Hepatocyte (in vitro differentiated cells): ENCODE data around the gene SIPA1.

ENCODE experiments used
- CTCF ChIP-seq: fragments of 200-600 bp; sonication (generic); IDR thresholded peaks from 2 replicates; pipeline ENCODE4 v1.5.1; 2016; ENCODE audit warnings: antibody characterized with exemption, mild to moderate bottlenecking; ENCODE audit not compliant: poor library complexity
- EZH2 ChIP-seq: fragments of 200-600 bp; sonication (generic); IDR thresholded peaks from 2 replicates; pipeline ENCODE4 v1.6.1; 2016; ENCODE audit warnings: antibody characterized with exemption, mild to moderate bottlenecking, borderline replicate concordance

- TF ChIP-seq CTCF (no peak), EZH2 (no peak)
Measured at GRCh38 chr11:65607614-65608426, 30.1 kb upstream of the SIPA1 start.
